HG03159 (cell line): ENCODE data around the gene GPR35.
"Not testable (repeated sequence)": the region's sequence is repeated elsewhere in the genome, so short reads cannot be mapped to it uniquely, and the experiment has no call there.

Experiments used
- ATAC-seq: cut with Tn5 transposase; IDR thresholded peaks from one replicate; pipeline ENCODE4 v1.9.1; 2021; ENCODE audit warnings: mild to moderate bottlenecking, moderate library complexity; ENCODE audit not compliant: unreplicated experiment

The GPR35 gene

GRCh38 chr2:240650254-240650965, 25.1 kb downstream of the GPR35 start:
- ATAC-seq: no peak

- no peak for ATAC-seq
Observed at GRCh38 chr2:240651185-240651584, 25.9 kb downstream of the GPR35 start.

GRCh38 chr2:240655931-240656886, 30.9 kb downstream of the GPR35 start:
- no peak for ATAC-seq

GRCh38 chr2:240659883-240660282, 34.6 kb downstream of the GPR35 start:
- ATAC-seq: not testable (repeated sequence)

GRCh38 chr2:240662681-240663080, 37.4 kb downstream of the GPR35 start:
- no peak for ATAC-seq

GRCh38 chr2:240663546-240664190, 38.4 kb downstream of the GPR35 start:
- no peak for ATAC-seq

- ATAC-seq: no peak
Observed at GRCh38 chr2:240664622-240665021, 39.3 kb downstream of the GPR35 start.

- no peak for ATAC-seq
Observed at GRCh38 chr2:240670402-240670801, 45.1 kb downstream of the GPR35 start.

GRCh38 chr2:240670950-240671349, 45.7 kb downstream of the GPR35 start:
- no peak for ATAC-seq

- ATAC-seq: no peak
Observed at GRCh38 chr2:240672076-240672700, 46.9 kb downstream of the GPR35 start.

GRCh38 chr2:240672701-240673190, 47.5 kb downstream of the GPR35 start:
- ATAC-seq: no peak

- ATAC-seq: not testable (repeated sequence)
Observed at GRCh38 chr2:240674461-240675184, 49.3 kb downstream of the GPR35 start.

GRCh38 chr2:240675345-240675744, 50.1 kb downstream of the GPR35 start:
- not testable (repeated sequence) for ATAC-seq

- not testable (repeated sequence) for ATAC-seq
Observed at GRCh38 chr2:240678043-240678442, 52.8 kb downstream of the GPR35 start.

- not testable (repeated sequence) for ATAC-seq
Observed at GRCh38 chr2:240678909-240679308, 53.6 kb downstream of the GPR35 start.

GRCh38 chr2:240680185-240680584, 54.9 kb downstream of the GPR35 start:
- ATAC-seq: not testable (repeated sequence)
